HTR-8/SVneo (cell line): Measurements from ENCODE around the gene SPTBN5.

Experiments
- DNase-seq: peaks from one replicate; pipeline ENCODE4 v3.0.0; 2011; ENCODE audit warnings: low spot score, mixed read lengths; ENCODE audit not compliant: insufficient read length
- FAIRE-seq: peaks from 2 replicates; lab custom pipeline; 2011; peaks lifted over from hg19 to GRCh38; lab: Jason Lieb, UNC

Gene SPTBN5

DNA sequence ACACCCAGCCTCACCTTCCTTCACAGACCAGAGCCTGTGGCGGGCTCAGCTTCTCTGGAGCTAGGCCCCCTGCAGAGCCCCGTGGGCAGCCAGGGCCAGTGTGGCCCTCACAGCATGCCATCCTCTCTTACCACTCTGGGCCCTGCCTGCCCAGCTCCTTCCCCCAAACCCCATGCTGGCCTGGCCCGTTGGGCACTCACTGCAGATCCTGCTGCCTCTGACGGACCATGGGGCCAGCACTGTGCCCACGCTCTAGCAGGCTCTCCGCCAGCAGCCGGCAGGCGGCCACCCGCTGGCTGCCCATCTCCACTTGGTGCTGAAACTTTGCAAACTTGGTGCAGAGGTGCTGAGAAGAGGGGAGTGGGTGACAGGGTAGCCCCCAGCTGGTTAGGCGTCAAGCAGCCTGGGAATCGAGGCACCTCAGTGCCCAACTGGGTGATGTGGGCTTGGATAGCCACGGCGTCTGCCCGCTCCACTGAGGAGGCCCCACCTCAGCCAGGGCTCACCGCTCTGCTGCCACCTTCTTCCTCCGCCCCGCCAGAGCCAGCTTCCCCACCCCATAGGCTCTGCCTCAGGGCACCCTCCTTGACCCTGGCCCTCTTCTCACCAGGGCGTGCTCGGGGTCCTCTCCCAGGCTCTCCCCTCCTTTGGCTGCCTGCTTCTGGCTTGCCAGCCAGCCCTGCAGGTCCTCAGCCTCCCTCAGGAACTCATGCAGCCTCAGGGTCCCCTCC lies 22.5 kb downstream of the SPTBN5 start:
- no peak for DNase-seq
- no peak for FAIRE-seq

DNA sequence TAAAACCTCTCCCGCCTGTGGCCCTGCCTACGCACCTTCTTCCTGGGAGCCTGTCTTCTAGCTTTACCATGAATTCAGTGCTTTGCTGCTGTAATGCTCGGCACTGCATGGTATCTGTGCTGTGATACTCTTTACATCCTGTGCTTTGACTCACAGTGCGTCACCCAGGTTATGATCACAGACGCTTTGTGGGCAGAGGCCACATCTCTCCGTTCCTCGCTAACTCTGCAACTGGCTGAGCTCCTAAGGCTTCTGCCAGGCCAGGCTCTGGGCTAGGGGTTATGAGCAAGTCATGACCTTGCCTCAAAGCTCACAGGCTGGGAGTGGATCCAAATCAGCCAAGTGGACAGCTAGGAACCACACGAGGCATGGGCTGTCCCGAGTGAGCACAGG lies 23.2 kb downstream of the SPTBN5 start:
- DNase-seq, result peak; percentile 28
- peak; percentile 71 for FAIRE-seq

DNA sequence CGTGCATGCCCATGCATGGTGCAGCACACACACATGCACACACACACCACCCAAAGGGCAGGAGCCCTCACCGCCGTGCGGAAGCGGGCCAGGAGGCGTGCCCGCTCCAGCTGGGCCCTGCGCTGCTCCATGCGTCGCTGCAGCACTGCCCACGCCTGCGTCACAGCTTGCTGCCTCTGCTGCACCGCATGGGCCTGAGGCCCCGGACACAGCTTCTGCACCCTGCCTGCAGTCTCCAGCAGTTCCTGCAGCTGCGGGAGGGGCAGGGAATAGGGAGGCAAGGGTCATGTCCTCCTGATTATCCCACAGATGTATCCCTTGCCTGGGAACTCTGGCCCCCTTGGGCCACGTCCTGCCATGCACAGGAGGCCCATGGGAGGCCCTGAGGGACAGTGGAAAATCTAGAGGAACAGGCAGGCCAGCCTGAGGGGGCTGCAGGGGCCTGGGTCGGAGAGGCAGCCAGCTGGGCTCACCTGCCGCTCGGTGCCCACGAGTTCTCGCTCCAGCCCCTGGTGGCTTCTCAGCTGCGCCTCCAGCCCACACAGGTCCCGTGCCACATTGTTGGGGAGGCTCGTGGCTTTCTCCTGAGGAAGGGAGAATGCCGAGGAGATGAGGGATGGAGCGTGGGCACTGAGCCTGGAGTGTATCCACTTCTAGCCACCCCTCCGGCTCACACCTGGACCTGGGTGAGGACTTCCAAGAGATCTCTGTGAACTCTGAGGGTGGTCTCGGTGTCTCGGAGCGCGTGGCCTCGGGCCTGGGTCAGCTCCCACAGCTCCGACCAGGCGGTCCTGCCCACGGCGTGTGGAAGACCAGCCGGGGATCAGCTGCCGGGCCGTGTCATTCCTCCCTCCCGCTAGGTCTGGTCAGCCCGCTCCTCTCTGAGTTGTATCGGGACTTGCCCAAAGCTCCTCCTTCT lies 23.8 kb downstream of the SPTBN5 start:
- no peak for FAIRE-seq
- DNase-seq, result no peak

DNA sequence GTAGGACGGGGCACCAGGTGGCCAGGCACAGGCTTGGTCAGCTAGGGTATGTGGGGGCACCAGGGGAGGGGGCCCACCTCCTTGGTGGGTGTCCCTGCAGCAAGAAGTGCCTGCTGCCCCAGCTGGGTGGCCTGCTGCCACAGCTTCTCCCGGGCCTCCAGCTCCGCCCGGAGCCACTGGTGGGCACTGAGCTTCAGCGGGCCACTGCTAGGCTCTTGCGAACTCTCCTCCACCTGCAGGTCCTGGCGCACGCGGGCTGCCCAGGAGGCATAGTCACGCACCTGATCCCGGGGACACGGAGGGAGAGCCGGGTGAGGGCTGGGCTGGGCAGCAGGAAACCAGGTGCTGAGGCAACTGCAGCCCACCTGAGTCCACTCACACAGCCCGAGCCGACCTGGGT lies 25.5 kb downstream of the SPTBN5 start:
- FAIRE-seq (no peak), DNase-seq (no peak)

DNA sequence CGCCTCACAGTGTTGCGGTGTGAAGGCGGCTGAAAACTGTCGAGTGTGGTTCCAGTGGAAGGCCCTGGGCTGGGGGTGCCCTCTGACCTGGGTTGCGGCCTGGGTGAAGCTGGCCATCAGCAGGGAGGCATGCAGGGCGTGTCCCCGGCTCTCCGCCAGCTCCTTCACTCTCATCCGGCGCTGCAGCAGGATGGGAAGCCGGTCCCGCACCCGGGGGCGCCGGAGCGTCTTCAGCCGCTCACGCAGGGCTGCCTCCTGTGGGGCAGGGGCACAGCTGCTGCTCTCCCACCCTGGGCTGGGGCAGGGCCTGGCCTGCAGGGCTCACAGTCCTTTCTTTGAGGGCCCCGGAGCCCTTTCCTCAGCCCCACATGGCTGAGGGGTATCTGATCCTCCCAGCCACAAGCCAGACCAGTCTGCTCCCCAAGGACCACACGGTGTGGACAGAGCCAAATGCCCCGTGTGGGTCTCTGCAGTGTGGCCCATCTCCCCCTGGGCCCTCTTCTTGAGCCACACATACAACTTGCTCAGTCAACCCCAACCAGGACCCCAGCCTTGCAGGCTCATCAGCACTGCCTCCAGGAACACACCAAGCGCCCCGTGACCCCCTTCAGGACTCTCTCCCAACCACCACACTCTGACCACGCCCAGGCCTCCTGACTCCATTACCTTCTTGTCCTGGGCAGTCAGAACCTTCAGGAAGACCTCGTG lies 26.8 kb downstream of the SPTBN5 start:
- FAIRE-seq, result no peak

DNA sequence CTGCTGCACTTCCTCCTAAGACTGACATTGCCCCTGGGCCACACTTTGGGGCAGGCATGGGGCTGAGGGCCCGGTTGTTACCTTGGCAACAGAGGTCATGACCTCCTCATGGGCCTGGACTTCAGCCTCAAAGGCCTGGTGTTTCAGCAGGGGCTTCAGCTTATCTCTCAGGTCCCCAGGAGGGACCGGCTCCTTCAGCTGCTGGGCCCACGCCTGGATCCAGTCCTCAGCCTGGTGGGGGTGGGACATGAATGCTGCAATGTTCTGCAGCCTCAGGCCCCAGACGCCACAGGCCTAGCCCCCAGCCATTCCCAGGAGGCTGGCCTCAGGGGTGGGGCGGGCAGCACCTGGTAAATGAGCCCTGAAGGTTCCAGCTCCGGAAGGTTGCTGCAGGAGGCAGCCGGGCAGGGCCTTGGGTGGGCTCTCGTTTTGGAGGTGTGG lies 27.6 kb downstream of the SPTBN5 start:
- FAIRE-seq (no peak), DNase-seq (no peak)

More for the DNA sequence above, 26.8 kb downstream of the SPTBN5 start:
- no peak for DNase-seq

DNA sequence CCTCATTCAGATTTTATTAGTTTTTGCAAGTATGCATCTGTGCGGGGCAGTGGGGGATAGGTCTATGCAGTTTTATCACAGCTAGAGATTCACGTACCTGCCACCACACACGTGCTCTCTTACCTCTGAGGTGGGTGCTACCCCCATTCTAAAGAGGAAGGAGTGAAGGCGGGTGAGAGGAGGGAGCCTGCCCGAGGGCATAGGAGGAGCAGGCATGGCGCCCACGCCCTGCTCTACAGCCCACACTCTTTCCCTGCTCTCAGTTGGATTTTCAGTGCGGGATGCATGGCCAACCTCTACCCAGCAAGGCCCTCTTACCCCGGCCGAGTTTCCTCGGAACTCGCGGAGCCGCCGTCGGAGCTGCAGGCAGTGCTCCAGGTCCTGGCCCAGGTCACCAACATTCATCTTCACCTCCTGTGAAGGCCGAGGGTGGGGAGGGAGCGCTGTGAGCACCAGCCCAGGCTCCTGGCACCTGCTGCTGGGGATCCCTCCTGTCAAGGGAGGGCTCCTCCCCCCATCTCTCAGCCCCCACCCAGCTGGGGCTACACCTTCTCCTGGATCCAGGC lies 28.3 kb downstream of the SPTBN5 start:
- FAIRE-seq, result no peak

DNA sequence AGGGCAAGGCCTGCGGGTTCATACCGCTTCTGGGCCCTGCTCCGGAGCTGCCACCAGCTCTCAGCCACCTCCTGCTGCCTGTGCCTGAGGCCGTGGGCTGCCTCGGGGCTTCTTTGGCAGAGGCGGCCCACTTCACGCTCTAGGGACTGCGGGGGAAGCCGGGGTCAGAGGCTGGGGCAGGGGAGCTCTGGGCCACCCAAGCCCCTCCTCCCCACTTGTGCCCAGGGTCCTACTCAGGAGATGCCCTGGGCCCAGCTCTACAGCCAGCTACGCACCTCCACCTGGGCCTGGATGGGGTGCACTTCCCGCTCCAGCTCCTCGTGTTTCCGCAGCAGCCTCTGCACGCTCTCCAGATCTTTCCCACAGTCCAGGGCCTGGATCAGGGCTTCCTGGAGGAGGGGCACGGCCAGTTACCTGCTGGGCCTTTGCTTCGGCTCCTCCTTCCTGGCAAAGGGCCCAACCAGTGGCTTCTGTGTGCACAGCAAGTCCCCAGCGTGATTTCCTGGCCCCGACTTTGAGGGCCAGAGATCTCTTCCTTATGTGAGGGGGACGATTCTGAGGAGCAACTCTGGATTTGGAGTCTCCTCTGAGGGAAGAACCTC lies 31.2 kb downstream of the SPTBN5 start:
- no peak for FAIRE-seq
- DNase-seq, result no peak

More for the DNA sequence above, 28.3 kb downstream of the SPTBN5 start:
- DNase-seq, result no peak

DNA sequence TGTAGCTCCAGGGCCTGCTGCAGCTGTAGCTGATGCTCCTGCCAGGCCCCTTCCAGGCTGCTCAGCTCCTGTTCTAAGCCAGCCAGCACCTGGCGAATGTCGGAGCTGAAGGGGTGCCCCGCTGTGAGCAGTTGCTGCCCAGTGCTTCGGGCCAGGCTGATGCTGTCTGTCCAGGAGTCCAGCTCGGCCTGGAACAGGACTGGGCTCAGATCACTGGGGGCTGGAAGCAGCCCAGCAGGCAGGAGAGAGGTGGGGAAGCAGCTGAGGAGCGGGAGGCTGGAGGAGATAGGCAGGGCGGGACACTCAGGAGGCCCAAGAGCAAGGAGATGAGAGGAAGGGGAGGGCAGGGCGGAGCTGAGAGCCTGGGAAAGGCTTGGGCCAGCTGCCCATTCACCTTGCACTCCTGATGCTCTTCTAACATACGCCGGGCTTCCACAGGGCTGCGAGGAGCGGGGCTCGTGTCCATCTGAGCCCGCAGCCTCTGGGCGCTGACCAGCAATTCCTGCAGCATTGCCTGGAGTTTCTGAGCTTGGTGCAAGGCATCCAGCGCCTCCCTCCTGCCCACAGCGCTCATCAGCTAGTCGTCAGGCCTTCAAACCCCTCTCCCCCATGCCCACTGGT lies 32.0 kb downstream of the SPTBN5 start:
- no peak for FAIRE-seq
- no peak for DNase-seq

DNA sequence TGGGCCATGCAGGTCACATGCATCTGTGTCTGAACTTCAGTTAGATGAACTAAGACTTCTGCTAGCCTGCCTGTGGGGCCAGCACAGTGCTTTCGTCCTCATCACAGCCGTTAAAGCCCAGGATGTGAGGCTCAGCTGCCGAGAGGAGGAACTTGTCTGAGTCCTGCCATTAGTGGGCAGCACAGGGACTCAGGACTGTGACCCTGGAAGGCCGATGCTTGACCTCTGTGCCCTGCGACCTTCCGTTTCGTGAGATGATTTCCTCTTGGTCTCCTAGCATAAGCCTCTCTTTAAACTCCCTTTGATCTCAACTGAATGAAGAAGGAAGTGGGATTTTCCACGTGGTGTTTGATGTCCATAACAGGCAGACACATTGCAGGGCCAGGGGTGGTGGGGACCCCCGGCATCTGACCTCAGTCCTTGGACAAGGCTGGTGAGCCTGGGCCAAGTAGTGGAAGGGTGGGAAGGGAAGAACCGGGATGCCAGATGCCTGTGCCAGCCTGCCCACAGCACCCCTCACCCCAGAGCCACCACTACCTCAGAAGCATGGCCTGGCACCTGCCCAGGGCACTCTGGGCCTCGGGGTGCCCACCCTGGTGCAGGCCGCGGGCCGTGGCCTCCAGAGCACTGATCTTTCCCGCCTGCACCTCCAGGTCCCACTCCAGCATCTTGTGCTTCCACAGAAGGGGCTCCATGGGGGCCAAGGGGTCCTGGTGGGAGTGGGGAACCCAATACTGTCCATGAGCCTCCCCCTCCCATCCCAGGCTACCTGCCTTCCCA lies 33.6 kb downstream of the SPTBN5 start:
- FAIRE-seq (no peak), DNase-seq (no peak)

DNA sequence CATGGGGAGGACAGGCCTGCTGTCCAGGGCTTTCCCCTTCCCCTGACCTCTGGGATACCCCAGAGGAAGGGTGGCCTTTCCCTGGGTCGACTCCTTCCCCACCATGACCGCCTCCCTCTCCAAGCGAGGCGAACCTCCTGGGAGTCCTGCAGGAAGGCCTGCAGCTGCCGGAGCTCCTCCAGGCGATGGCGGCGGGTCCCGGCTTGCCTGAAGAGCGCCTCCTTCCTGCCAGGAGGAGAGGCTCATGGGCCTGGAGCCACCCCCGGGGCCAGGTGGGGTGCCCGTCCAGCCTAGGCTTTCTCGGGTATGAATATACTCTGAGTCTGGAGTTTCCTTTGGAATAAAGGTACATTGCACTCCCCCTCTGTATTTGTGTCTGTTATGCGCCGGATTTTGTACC lies 35.1 kb downstream of the SPTBN5 start:
- DNase-seq, result no peak
- FAIRE-seq, result no peak

DNA sequence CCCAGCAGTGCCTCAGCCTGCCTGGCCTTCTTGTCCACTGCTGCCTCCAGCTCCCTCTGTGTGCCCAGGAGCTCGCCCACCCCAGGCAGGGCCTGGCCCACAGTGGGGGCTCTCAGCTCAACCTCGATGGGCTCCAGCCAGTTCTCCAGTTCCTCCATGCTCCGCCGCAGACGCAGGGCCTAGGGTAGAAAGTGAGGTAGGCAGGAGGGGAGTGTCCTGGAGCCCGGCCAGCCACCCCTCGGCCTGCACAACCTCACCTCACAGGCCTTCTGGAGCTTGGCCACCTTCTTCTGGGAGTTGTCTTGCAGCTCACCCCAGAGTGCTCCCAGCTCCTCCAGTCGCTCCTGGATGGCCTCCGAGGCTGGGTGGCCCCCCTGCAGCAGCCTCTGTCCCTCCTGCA lies 36.5 kb downstream of the SPTBN5 start:
- FAIRE-seq (no peak), DNase-seq (no peak)

DNA sequence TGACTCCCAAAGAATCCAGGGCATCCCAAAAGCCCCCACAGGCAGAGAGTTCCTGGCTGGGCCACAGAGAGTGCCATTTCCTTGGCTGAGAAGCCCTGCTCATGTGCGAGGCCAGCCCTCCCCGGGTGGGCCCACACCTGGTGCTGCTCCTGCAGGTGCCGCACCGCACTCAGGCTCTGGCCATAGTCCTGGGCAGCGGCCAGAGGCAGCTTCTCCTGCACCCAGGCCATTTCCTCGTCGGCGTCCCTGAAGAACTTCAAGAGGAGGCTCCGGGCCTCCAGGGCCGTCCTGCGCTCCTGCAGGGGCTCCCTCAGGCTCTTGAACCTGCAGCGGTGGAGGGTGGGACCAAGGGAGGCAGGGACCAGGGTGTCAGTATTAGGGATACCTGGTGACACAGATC lies 37.1 kb downstream of the SPTBN5 start:
- FAIRE-seq, result no peak
- no peak for DNase-seq

DNA sequence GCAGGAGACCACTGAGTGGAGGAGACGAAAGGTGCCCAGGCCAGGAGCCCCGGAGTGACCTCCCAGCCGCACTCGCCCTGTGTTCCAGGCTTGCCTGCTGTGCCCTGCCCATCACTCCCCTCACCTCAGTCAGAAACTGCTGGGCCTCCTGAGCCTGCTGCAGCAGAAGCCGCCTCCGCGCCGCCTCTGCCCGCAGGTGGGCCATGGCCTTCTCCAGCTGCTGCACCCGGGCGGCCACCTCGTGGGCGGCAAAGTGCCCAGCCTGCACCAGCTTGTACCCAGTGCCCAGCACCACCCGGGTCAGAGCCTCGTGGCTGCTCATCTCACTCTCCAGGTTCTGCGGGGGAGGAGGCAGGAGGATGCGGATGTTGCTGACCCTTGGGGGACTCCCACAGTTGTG lies 37.6 kb downstream of the SPTBN5 start:
- DNase-seq, result no peak
- no peak for FAIRE-seq

DNA sequence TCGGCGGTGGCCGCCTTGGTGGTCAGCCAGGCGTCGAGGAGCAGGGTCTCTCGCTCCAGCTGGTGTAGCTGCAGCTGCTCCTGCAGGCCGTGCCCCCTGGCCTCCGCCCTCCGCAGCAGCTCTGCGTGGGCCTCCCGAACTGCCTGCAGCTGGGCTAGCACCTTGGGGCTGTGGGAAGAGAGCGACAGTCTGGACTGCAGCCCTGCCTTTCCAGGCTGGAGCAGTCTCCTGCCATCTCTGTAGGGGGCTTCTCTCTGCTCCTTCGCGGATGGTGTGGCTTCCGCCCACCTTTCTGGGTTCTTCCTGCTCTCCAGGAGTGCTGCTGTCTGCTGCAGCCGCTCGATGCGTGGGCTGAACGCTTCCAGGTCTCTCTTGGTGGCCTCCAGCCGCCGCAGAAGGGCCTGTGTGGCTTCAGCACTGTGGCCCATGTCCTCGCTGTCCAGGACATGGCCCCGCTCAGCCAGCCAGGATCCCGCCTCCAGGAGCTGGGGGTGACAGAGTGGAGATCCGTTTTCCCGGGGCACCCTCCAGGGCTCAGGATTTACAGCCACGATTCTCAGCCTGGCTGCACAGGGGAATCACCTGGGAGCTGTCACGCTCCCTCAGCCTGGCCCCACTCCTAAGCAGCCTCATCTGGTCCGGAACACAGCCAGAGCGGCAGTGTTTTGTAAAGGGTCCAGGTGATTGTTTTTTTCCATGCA lies 38.4 kb downstream of the SPTBN5 start:
- no peak for FAIRE-seq

DNA sequence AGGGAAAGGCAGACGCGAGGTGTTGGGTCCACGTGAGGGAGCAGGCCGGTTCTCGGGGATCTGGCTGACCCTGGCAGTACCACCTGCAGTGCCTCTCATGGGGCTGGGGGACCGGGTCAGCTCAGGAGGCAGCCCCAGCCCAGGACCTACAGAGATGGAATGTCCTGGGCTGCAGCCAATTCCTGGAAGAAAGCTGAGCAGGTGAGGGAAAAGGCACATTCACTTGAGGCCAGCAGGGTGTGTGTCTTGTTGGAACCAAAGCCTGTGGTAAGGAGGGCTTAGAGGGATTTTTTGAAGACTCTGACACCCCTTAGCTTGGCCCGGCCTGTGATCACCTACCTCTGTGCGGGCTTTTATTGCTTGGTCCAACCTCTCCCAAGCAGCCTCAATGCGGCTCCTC lies 39.4 kb downstream of the SPTBN5 start:
- no peak for FAIRE-seq
- DNase-seq, result no peak

More for the DNA sequence above, 38.4 kb downstream of the SPTBN5 start:
- DNase-seq, result no peak

DNA sequence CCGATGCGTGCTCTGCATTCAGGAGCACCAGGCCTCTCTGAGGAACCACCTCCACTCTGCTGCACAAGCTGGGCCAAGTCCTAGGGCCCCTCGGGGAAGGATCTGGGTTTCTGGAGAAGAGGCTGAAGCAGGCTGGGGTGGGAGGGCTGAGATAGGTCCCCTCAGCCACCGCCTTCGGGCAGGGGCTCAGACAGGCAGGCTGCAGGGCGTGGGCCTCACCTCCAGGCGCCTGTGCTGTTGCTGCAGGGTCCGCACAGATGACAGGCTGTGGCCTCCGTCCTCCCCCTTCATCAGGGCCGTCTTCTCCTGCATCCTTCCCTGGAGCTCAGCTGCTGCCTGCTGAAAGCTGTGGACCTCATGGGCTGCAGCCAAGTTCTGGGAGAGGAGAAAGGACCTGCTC lies 40.0 kb downstream of the SPTBN5 start:
- DNase-seq (no peak), FAIRE-seq (no peak)
